SU-DHL-6 (cell line): ENCODE measurements around the gene CYB5R3.

Source experiments
- EZH2phosphoT487 ChIP-seq: fragments of 200-600 bp; sonication (generic), shearing (Covaris generic); conservative IDR thresholded peaks from 2 replicates; pipeline ENCODE4 v1.6.1; 2018; ENCODE audit warnings: mild to moderate bottlenecking, antibody characterized with exemption, low read length, moderate library complexity, mixed read lengths
- TF ChIP-seq, protein P1 (sequence below): fragments of 200-600 bp; sonication (generic); IDR thresholded peaks from one replicate; pipeline ENCODE4 v1.5.1; 2017; ENCODE audit warnings: antibody characterized with exemption, mild to moderate bottlenecking, low read length, moderate library complexity; ENCODE audit not compliant: insufficient read depth, poor library complexity, severe bottlenecking

DNA sequence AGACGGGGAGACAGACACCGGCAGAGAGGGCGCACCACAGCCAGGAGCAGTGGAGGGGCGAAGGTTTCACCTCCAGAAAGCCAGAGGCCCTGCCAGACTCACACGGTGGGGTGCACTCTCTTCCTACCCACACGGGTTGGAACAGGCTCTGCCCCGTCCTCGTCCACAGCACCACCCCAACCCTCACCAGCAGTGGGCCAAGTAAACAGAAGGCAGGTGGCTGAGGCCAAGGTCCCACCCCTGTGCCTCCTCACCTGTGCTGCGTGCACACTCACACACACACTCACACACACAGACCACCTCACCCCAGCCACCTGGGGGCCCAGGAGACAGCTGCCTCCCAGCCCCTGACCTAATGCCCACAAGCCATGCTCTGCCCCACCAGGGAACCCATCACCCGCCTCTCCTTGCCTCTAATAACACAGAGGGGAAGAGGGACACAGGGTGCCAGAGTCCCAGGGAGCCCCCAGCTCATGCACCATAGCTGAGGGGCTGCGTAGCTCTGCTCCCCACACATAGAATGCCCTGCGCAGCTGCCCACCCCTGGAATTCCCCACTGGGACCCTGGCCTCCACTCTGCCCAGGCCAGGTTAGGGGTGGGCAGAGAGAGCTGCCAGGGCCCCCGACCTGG lies 3.1 kb downstream of the CYB5R3 start:
- no peak for TF ChIP-seq EZH2phosphoT487
- TF ChIP-seq, protein P1, sequence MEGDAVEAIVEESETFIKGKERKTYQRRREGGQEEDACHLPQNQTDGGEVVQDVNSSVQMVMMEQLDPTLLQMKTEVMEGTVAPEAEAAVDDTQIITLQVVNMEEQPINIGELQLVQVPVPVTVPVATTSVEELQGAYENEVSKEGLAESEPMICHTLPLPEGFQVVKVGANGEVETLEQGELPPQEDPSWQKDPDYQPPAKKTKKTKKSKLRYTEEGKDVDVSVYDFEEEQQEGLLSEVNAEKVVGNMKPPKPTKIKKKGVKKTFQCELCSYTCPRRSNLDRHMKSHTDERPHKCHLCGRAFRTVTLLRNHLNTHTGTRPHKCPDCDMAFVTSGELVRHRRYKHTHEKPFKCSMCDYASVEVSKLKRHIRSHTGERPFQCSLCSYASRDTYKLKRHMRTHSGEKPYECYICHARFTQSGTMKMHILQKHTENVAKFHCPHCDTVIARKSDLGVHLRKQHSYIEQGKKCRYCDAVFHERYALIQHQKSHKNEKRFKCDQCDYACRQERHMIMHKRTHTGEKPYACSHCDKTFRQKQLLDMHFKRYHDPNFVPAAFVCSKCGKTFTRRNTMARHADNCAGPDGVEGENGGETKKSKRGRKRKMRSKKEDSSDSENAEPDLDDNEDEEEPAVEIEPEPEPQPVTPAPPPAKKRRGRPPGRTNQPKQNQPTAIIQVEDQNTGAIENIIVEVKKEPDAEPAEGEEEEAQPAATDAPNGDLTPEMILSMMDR, result no peak
